AG04449 (cell line): Measurements from ENCODE around the gene EIF2S2.

Experiments used
- CTCF ChIA-PET: fragments of 350-600 bp; formaldehyde crosslinking; extraction: SDS; loops from one replicate; lab custom pipeline; 2021; ENCODE audit warnings: antibody characterized with exemption; lab: Yijun Ruan, JAX
- POLR2A ChIA-PET: fragments of 400-600, 350-600 bp; formaldehyde crosslinking; extraction: SDS; loops from one replicate; lab custom pipeline; 2020; ENCODE audit warnings: antibody characterized with exemption, inconsistent platforms; lab: Yijun Ruan, JAX
- DNase-seq: peaks from one replicate; pipeline ENCODE4 v3.0.0-alpha.2; 2010; ENCODE audit warnings: low read depth, low spot score
- H3K4me3 ChIP-seq: 2 replicates; pipeline ENCODE4 v1.5.1; 2011; ENCODE audit warnings: low read depth, mild to moderate bottlenecking, control low read depth, low read length
- CTCF ChIP-seq: IDR thresholded peaks from one replicate; pipeline ENCODE4 v1.5.1; 2011; ENCODE audit warnings: mild to moderate bottlenecking, moderate library complexity, low read length, control low read depth, inconsistent platforms; ENCODE audit not compliant: insufficient read depth; ENCODE audit errors: missing control alignments

Gene EIF2S2

DNA sequence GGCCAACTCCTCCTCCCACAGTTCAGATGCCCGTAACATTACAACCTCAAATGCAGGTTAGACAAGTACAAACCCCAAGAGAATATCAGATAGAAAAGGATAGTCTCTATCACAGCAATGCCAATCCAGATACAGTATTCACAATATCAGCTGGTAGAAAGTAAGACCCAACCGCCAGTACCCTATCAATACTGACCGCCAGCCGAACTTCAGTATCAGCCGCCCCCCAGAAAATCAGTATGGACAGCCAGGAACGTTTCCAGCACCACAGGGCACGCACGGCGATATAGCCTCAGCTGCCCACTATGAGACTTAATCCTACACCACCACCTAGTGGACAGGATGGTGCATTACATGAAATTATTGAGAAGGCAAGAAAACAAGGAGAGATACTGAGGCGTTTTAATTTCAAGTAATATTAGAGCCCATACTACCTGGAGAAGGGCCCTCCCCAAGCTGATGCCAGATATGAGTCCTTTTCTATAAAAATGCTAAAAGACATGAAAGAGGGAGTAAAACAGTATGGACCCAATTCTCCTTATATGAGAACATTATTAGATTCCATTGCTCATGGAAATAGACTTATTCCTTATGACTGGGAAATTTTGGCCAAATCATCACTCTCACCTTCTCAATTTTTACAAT is 17.6 kb upstream of the EIF2S2 start:
- ChIA-PET POLR2A (interaction anchor here (0.6 kb wide), 1 partner anchor 24 kb away, joined by 3 read pairs; no protein-coding TSS in a partner anchor), CTCF (interaction anchor here (0.6 to 4.4 kb wide), 20 partner anchors 9 to 752 kb away, joined by 3 to 27 read pairs (median 3); partner anchors contain the start of gene ACTL10)
- peak; percentile 71 for TF ChIP-seq CTCF
- DNase-seq = no peak
- no peak overlapping the region for H3K4me3 ChIP-seq

- H3K4me3 ChIP-seq = no peak overlapping the region
- no peak for DNase-seq
- ChIA-PET CTCF (interaction anchor here (0.7 to 4.4 kb wide), 4 partner anchors 15 to 266 kb away, joined by 3 to 27 read pairs (median 8); no protein-coding TSS in a partner anchor), POLR2A (no interaction called here)
- TF ChIP-seq CTCF = no peak
Observed at GRCh38 chr20:34127792-34128191, 15.7 kb upstream of the EIF2S2 start.

DNA sequence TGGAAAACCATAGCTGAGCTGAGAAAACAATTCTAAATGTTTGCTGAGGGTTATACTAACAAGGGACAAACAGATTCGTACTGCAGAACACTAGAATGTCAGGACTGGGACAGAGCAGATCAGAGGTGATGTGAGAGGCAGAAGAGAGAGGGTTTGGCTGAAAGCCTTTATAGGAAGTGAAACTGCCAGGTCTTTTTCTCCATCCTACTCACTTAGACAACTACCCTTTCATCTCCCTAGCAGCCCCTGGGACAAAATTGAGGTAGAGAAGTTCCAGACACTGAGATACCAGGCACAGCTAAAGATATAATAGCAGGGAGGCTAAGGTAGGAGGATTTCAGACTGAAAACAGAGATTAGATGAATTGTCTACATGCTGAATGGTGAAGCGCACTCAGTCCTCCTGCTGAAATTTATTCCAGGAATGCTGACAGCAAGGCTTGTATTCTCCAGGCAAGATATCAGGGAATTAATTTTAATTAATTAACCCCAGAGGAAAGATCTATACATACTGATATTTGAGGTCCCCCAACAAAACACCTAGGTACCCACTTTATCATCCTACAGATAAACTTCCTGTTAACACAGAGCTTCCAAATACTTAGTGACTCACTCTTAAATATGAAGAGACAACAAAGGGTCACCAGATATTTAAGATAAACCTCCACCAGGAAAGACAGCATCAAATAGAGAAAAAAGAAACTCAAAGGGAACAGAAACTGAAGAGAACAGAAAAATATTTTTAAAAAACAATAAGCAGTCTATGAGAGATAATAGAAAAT is 12.6 kb upstream of the EIF2S2 start:
- no peak for DNase-seq
- POLR2A ChIA-PET = no interaction called here

DNA sequence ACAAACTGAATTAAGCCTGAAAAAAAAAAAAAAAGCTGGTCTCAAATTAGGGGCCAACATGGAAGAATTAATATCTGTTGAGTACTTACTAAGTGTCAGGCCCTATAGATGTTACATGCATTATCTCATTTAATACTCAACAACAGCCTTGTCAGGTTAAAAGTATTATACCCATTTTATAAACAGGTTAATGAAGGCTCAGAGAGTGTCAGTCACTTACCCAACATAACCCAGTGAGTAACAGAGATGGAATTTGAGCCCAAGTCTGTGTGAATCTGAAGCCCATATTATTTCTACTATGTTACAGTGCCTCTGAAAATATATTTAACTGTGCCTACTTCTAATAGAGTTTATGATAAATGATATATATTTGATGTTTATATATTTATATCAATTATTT is 11.3 kb upstream of the EIF2S2 start:
- CTCF ChIA-PET = no interaction called here
- no peak for TF ChIP-seq CTCF
- H3K4me3 ChIP-seq = no peak overlapping the region
- POLR2A ChIA-PET = no interaction called here
- DNase-seq = no peak

More for the DNA sequence above, 12.6 kb upstream of the EIF2S2 start:
- no peak for TF ChIP-seq CTCF
- no peak overlapping the region for H3K4me3 ChIP-seq
- CTCF ChIA-PET = interaction anchor here (1.3 to 1.7 kb wide), 2 partner anchors 11 to 55 kb away, joined by 3 to 4 read pairs; no protein-coding TSS in a partner anchor

- TF ChIP-seq CTCF = no peak
- CTCF ChIA-PET = interaction anchor here (0.8 to 0.9 kb wide), 2 partner anchors 9 kb away, joined by 3 read pairs; no protein-coding TSS in a partner anchor
- no peak overlapping the region for H3K4me3 ChIP-seq
- POLR2A ChIA-PET = no interaction called here
- DNase-seq = no peak
Observed at GRCh38 chr20:34122274-34122980, 10.4 kb upstream of the EIF2S2 start.

GRCh38 chr20:34120213-34120612 is 8.2 kb upstream of the EIF2S2 start:
- POLR2A ChIA-PET = no interaction called here
- DNase-seq = no peak
- CTCF ChIA-PET = interaction anchor here (1.8 to 3.3 kb wide), 2 partner anchors 10 to 257 kb away, joined by 6 to 20 read pairs; no protein-coding TSS in a partner anchor
- no peak overlapping the region for H3K4me3 ChIP-seq
- no peak for TF ChIP-seq CTCF
